H1 (cell line): Measurements from ENCODE around the gene SCN10A. TPM values are rescaled to one million over a fixed set of nuclear protein-coding genes. Genes with fewer than 3 reads are reported as not detected.

ENCODE experiments used
- CTCF ChIA-PET: fragments of 300-600 bp; sonication (Branson Sonifier 250); formaldehyde crosslinking; loops from one replicate; lab custom pipeline; 2021; ENCODE audit not compliant: partially characterized antibody; lab: Charles Lee
- POLR2A ChIA-PET: fragments of 300-600 bp; sonication (Branson Sonifier 250); formaldehyde crosslinking; loops from one replicate; lab custom pipeline; 2021; ENCODE audit warnings: inconsistent platforms; ENCODE audit not compliant: partially characterized antibody; lab: Charles Lee
- DNase-seq, 2 experiments: peaks; one replicate each; pipeline versions ENCODE4 v3.0.0 to v3.0.0-alpha.2; 2010 to 2022; ENCODE audit warnings: low spot score in 2 of 2, low read depth in 1 of 2, mixed read lengths in 1 of 2
- FAIRE-seq: peaks from 2 replicates; lab custom pipeline; 2011; peaks lifted over from hg19 to GRCh38; lab: Jason Lieb, UNC
- H2AFZ ChIP-seq: 2 replicates; pipeline ENCODE4 v1.8.1; 2012; ENCODE audit warnings: low read length, inconsistent platforms
- H2AK5ac ChIP-seq: 2 replicates; pipeline ENCODE4 v1.6.1; 2013; ENCODE audit warnings: low read depth, low read length
- H2BK120ac ChIP-seq: replicated peaks from 2 replicates; pipeline ENCODE3; 2013; ENCODE audit warnings: low read depth, low read length, inconsistent platforms
- H2BK12ac ChIP-seq: 2 replicates; pipeline ENCODE4 v1.6.1; 2013; ENCODE audit warnings: low read depth, low read length
- H2BK15ac ChIP-seq: 2 replicates; pipeline ENCODE4 v1.6.1; 2013; ENCODE audit warnings: low read length
- H2BK20ac ChIP-seq: 2 replicates; pipeline ENCODE4 v1.6.1; 2013; ENCODE audit warnings: low read length
- H2BK5ac ChIP-seq: 2 replicates; pipeline ENCODE4 v1.6.1; 2013; ENCODE audit warnings: low read depth, low read length
- H3K14ac ChIP-seq: 2 replicates; pipeline ENCODE4 v1.6.1; 2013; ENCODE audit warnings: inconsistent platforms; ENCODE audit not compliant: insufficient read length
- H3K18ac ChIP-seq: 2 replicates; pipeline ENCODE4 v1.6.1; 2013; ENCODE audit warnings: low read length; ENCODE audit errors: extremely low read depth
- H3K23ac ChIP-seq: 2 replicates; pipeline ENCODE4 v1.6.1; 2013; ENCODE audit warnings: inconsistent platforms; ENCODE audit not compliant: insufficient read length
- H3K23me2 ChIP-seq: 2 replicates; pipeline ENCODE4 v1.6.1; 2013; ENCODE audit warnings: low read depth, low read length
- H3K27ac ChIP-seq: 2 replicates; pipeline ENCODE4 v1.6.1; 2011; ENCODE audit warnings: low read depth, low read length, inconsistent platforms
- H3K27me3 ChIP-seq, 4 experiments: replicated peaks in 1 of 4; 1 replicate in 1 of 4; 2 replicates in 3 of 4; pipeline versions ENCODE4 v1.6.1 to v1.8.1; 2011 to 2013; ENCODE audit warnings: low read length in 3 of 4, mild to moderate bottlenecking in 3 of 4, inconsistent platforms in 2 of 4, mixed read lengths in 2 of 4, moderate library complexity in 1 of 4; ENCODE audit not compliant: control insufficient read depth in 3 of 4, insufficient read depth in 3 of 4; ENCODE audit errors: extremely low read depth in 1 of 4
- H3K36me3 ChIP-seq, 4 experiments: 2 replicates each; pipeline versions ENCODE4 v1.6.1 to v1.8.1; 2011 to 2013; ENCODE audit warnings: mild to moderate bottlenecking in 4 of 4, low read length in 3 of 4, moderate library complexity in 2 of 4, control low read depth in 1 of 4, inconsistent platforms in 1 of 4; ENCODE audit not compliant: insufficient read depth in 4 of 4, control insufficient read depth in 2 of 4
- H3K4ac ChIP-seq: replicated peaks from 2 replicates; pipeline ENCODE3; 2013; ENCODE audit warnings: low read length, low read depth, mixed read lengths, inconsistent platforms; ENCODE audit not compliant: insufficient read length
- H3K4me1 ChIP-seq, 4 experiments: replicated peaks in 1 of 4; 1 replicate in 1 of 4; 2 replicates in 3 of 4; pipeline versions ENCODE4 v1.6.1 to v1.8.1; 2011 to 2013; ENCODE audit warnings: low read length in 3 of 4, inconsistent platforms in 2 of 4, mixed read lengths in 1 of 4; ENCODE audit not compliant: insufficient read depth in 4 of 4, control insufficient read depth in 3 of 4
- H3K4me2 ChIP-seq, 2 experiments: 2 replicates each; pipeline versions ENCODE4 v1.6.1 to v1.8.1; 2011 to 2013; ENCODE audit warnings: low read depth in 2 of 2, low read length in 2 of 2, control low read depth in 1 of 2, inconsistent platforms in 1 of 2, mild to moderate bottlenecking in 1 of 2; ENCODE audit not compliant: insufficient read depth in 1 of 2
- H3K4me3 ChIP-seq, 4 experiments: fragments of 200-600, 300-600 bp in 1 of 4; sonication (generic), shearing (Covaris generic), sonication (Bioruptor Twin) in 1 of 4; 2 replicates each; pipeline versions ENCODE4 v1.5.1 to v1.8.1; 2011 to 2016; ENCODE audit warnings: low read length in 4 of 4, low read depth in 3 of 4, control low read depth in 2 of 4, inconsistent platforms in 2 of 4, mild to moderate bottlenecking in 2 of 4, mixed read lengths in 1 of 4, moderate library complexity in 1 of 4; ENCODE audit not compliant: insufficient read depth in 2 of 4; ENCODE audit errors: extremely low read depth in 1 of 4
- H3K56ac ChIP-seq: replicated peaks from 2 replicates; pipeline ENCODE3; 2013; ENCODE audit warnings: low read depth, mild to moderate bottlenecking, mixed read lengths, low read length, inconsistent platforms; ENCODE audit not compliant: insufficient read length
- H3K79me1 ChIP-seq: 2 replicates; pipeline ENCODE4 v1.6.1; 2013; ENCODE audit warnings: low read depth, low read length, control low read depth
- H3K79me2 ChIP-seq, 2 experiments: 2 replicates each; pipeline versions ENCODE4 v1.6.1 to v1.8.1; 2012 to 2013; ENCODE audit warnings: low read length in 2 of 2, mild to moderate bottlenecking in 2 of 2, inconsistent platforms in 1 of 2; ENCODE audit not compliant: insufficient read depth in 2 of 2, control insufficient read depth in 1 of 2
- H3K9ac ChIP-seq, 4 experiments: replicated peaks in 1 of 4; 1 replicate in 1 of 4; 2 replicates in 3 of 4; pipeline versions ENCODE4 v1.6.1 to v1.8.1; 2011 to 2013; ENCODE audit warnings: low read depth in 3 of 4, low read length in 3 of 4, control low read depth in 2 of 4, mild to moderate bottlenecking in 2 of 4, moderate library complexity in 2 of 4, inconsistent platforms in 1 of 4; ENCODE audit errors: extremely low read depth in 1 of 4
- H3K9me3 ChIP-seq, 2 experiments: 2 replicates each; pipeline versions ENCODE4 v1.6.1 to v1.8.1; 2012 to 2013; ENCODE audit warnings: mild to moderate bottlenecking in 2 of 2, moderate library complexity in 2 of 2, control low read depth in 1 of 2, inconsistent platforms in 1 of 2, low read depth in 1 of 2, low read length in 1 of 2, mixed read lengths in 1 of 2; ENCODE audit not compliant: insufficient read depth in 2 of 2
- H4K20me1 ChIP-seq, 2 experiments: replicated peaks in 1 of 2; 2 replicates each; pipeline versions ENCODE3 to v1.8.1; 2011 to 2013; ENCODE audit warnings: inconsistent platforms in 2 of 2, low read length in 2 of 2, mild to moderate bottlenecking in 1 of 2; ENCODE audit not compliant: insufficient read depth in 2 of 2, control insufficient read depth in 1 of 2
- H4K5ac ChIP-seq: 2 replicates; pipeline ENCODE4 v1.6.1; 2013; ENCODE audit warnings: low read length, low read depth, mixed read lengths, inconsistent platforms; ENCODE audit not compliant: insufficient read length
- H4K8ac ChIP-seq: 2 replicates; pipeline ENCODE4 v1.8.0; 2013; ENCODE audit warnings: mild to moderate bottlenecking, moderate library complexity, low read length, inconsistent platforms; ENCODE audit not compliant: insufficient read depth; ENCODE audit errors: extremely low read depth
- H4K91ac ChIP-seq: replicated peaks from 2 replicates; pipeline ENCODE3; 2013; ENCODE audit warnings: low read length, mixed read lengths, inconsistent platforms; ENCODE audit not compliant: insufficient read length
- CHD2 ChIP-seq: IDR thresholded peaks from 2 replicates; pipeline ENCODE4 v1.6.1; 2012; ENCODE audit warnings: low read length, improper control_type of control experiment
- EZH2 ChIP-seq: fragments of 200-600 bp; sonication (generic); IDR thresholded peaks from 2 replicates; pipeline ENCODE4 v1.7.1; 2012; ENCODE audit warnings: low read depth, mild to moderate bottlenecking, moderate library complexity, low read length, inconsistent platforms; ENCODE audit not compliant: severe bottlenecking
- FOSL1 ChIP-seq: IDR thresholded peaks from 2 replicates; pipeline ENCODE4 v1.6.1; 2011; ENCODE audit warnings: mild to moderate bottlenecking, low read depth, low read length, moderate library complexity; ENCODE audit not compliant: insufficient read depth
- HDAC6 ChIP-seq: IDR thresholded peaks from one replicate; pipeline ENCODE4 v1.7.1; 2012; ENCODE audit warnings: low read depth, mild to moderate bottlenecking, inconsistent platforms, low read length, moderate library complexity
- KDM4A ChIP-seq: IDR thresholded peaks from one replicate; pipeline ENCODE4 v1.7.1; 2012; ENCODE audit warnings: low read depth, mild to moderate bottlenecking, moderate library complexity, low read length, inconsistent platforms; ENCODE audit not compliant: severe bottlenecking
- NRF1 ChIP-seq: IDR thresholded peaks from 2 replicates; pipeline ENCODE4 v1.6.1; 2011; ENCODE audit warnings: mild to moderate bottlenecking, low read depth, low read length, improper control_type of control experiment
- RNF2 ChIP-seq: fragments of 200-900, 300-1000 bp; sonication (generic); IDR thresholded peaks from 2 replicates; pipeline ENCODE4 v1.7.1; 2016; ENCODE audit warnings: borderline replicate concordance, low read depth, mild to moderate bottlenecking, antibody characterized with exemption, low read length; ENCODE audit not compliant: poor library complexity, severe bottlenecking; ENCODE audit errors: missing control alignments
- SIN3A ChIP-seq, 2 experiments: IDR thresholded peaks in 1 of 2; conservative IDR thresholded peaks in 1 of 2; 2 replicates each; pipeline ENCODE4 v1.6.1; 2011 to 2012; ENCODE audit warnings: low read length in 2 of 2, improper control_type of control experiment in 1 of 2, low read depth in 1 of 2, mild to moderate bottlenecking in 1 of 2
- SIRT6 ChIP-seq: IDR thresholded peaks from one replicate; pipeline ENCODE4 v1.7.1; 2012; ENCODE audit warnings: low read length, inconsistent platforms
- SP1 ChIP-seq: IDR thresholded peaks from 2 replicates; pipeline ENCODE4 v1.6.1; 2011; ENCODE audit warnings: low read depth, low read length
- SP4 ChIP-seq: IDR thresholded peaks from 2 replicates; pipeline ENCODE4 v1.6.1; 2012; ENCODE audit warnings: low read length, inconsistent platforms
- WGBS, 2 experiments: shearing (Covaris generic) in 1 of 2; methylation state at CpG; one replicate each; pipeline versions ENCODE4 v1.1.6 to v1.1.7; 2013 to 2015; ENCODE audit warnings: low lambda C conversion rate in 2 of 2, mixed read lengths in 2 of 2, inconsistent platforms in 1 of 2, low coverage in 1 of 2, missing lambda C conversion rate in 1 of 2; ENCODE audit not compliant: insufficient replicate concordance in 2 of 2, insufficient coverage in 1 of 2, insufficient read length in 1 of 2; ENCODE audit errors: extremely low coverage in 1 of 2, missing lambda C conversion rate in 1 of 2; 5-methylcytosine and 5-hydroxymethylcytosine counted together
- polyA plus RNA-seq, 7 experiments: library from polyadenylated mRNA; depleted of rRNA in 3 of 7; stranded (reverse) in 5 of 7; unstranded in 2 of 7; fragments of >200 nt in 5 of 7; fragments of 200-250 nt in 2 of 7; gene quantifications; 1 replicate in 5 of 7; 2 replicates in 1 of 7; 4 replicates in 1 of 7; pipeline versions ENCODE4 v1.2.1 to v1.2.3, GENCODE V29; 2011 to 2013; ENCODE audit warnings: missing spikeins in 2 of 7, mixed read lengths in 2 of 7
- total RNA-seq: library from RNA; stranded (reverse); fragmentation: NEBNext Ultra II Directional; extraction: Animal tissue kit (Norgen Biotek cat#: 25700); gene quantifications from 2 replicates; pipeline ENCODE4 v1.2.1, GENCODE V29; 2021

The SCN10A gene
- total and polyA plus RNA-seq, 2 of the 8 experiments (the other 6 are each of a cell fraction or from before 2014, with no cell fraction given) = not detected

DNA sequence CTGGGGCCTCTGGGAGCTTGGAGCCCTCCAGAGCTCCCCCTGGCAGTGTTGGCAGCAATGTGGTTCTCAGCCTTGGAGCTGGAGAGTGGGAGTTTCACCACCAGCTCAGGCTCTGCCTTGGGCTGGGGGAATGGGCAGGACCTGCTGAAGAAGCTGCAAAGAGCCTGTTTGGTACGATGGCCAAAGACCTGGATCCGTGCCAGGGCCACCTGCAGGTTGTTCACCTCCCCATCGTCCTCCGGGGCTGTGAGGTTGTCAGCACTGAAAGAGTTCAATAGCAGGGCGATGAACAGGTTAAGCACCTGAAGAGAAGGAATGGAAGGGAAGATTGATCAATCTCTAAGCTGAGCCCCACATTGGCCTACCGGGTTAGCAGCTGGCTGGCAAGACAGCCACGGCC lies 89.3 kb downstream of the SCN10A start:
- Histone ChIP-seq H3K27ac (no peak overlapping the region), H3K18ac (no peak overlapping the region), H2BK12ac (no peak overlapping the region), H2BK20ac (no peak overlapping the region), H3K9me3 (no peaks in the 10 kb centered on the region), H3K79me2 (no peaks in the 10 kb centered on the region), H3K14ac (no peak overlapping the region), H2BK15ac (no peak overlapping the region), H3K23me2 (no peaks in the 10 kb centered on the region), H3K4me1 (0 out of 7 replicates have a peak, but pooled peaks cover 0 to 2% (median 0%) of the 10 kb centered on the region in 4 experiments), H3K36me3 (no peaks in the 10 kb centered on the region), H2AK5ac (no peak overlapping the region), H2BK120ac (no peak overlapping the region), H3K9ac (no peak overlapping the region), H3K79me1 (no peaks in the 10 kb centered on the region), H2BK5ac (no peak overlapping the region), H2AFZ (no peak overlapping the region), H4K8ac (no peak overlapping the region), H4K5ac (no peak overlapping the region), H4K20me1 (no peaks in the 10 kb centered on the region), H3K56ac (no peak overlapping the region), H3K4ac (no peak overlapping the region), H3K4me2 (no peak overlapping the region), H4K91ac (no peak overlapping the region), H3K27me3 (no peaks in the 10 kb centered on the region), H3K23ac (no peak overlapping the region), H3K4me3 (no peak overlapping the region)
- ChIA-PET POLR2A (no interaction called here), CTCF (interaction anchor here (0.8 to 10.3 kb wide), 6 partner anchors 9 to 273 kb away, joined by 3 to 80 read pairs (median 4); no protein-coding TSS in a partner anchor)
- FAIRE-seq (no peak), DNase-seq (no peak)
- TF ChIP-seq SP1 (no peak), KDM4A (no peak), NRF1 (no peak), EZH2 (no peak), SIRT6 (no peak), SIN3A (conservative IDR thresholded peaks at IDR 0.05 in 1 of 2, IDR thresholded peaks at IDR 0.05 in 1 of 2; ENCODE audit: low read depth in 1 of 2, low read length in 2 of 2) (no peak), FOSL1 (no peak), CHD2 (no peak), RNF2 (no peak), SP4 (no peak), HDAC6 (no peak)
- 91% methylated on average over 7 of the region's 7 CpGs; no CpG with 5 or more reads in 1 of the 2 experiments for WGBS, 2 experiments
